Measurements from ENCODE around the gene CPAMD8.

Gene CPAMD8

DNA sequence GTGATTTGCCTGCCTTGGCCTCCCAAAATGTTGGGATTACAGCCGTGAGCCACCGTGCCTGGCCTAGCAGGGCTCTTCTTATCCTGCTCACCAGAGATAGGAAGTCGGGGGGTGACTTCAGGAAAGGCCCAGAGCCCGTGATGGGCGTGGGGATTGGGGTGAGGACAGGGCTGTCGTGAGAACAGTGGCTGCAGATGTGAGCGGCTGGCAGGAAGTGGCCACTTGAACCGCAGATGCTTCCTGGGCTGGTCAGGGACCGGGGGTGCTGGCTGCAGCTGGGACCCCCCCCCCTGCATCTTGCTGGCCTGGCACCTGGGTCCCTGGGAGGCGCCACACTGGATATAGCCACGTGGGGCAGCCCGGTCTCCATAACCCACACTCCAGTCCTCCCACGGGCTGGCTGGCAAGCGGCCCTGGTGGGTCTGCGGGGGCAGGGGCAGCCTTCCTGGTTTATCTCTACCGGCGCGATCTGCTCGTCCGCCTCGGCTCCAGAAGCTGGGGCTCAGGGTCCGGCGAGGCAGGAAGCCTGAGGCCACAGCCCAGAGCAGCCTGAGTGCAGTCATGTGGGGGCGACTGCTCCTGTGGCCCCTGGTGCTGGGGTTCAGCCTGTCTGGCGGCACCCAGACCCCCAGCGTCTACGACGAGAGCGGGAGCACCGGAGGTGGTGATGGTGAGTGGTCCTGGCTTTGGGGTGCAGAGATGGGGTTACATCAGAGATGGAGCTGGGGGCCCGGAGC is 137.8 kb downstream of the CPAMD8 start, which contains the start of gene F2RL3:
Gene F2RL3 (plus strand): TSS at position 371 of the 737 bp plus-strand sequence. CDS start 191 bp downstream, at position 562.
- TF ChIP-seq, protein P1, sequence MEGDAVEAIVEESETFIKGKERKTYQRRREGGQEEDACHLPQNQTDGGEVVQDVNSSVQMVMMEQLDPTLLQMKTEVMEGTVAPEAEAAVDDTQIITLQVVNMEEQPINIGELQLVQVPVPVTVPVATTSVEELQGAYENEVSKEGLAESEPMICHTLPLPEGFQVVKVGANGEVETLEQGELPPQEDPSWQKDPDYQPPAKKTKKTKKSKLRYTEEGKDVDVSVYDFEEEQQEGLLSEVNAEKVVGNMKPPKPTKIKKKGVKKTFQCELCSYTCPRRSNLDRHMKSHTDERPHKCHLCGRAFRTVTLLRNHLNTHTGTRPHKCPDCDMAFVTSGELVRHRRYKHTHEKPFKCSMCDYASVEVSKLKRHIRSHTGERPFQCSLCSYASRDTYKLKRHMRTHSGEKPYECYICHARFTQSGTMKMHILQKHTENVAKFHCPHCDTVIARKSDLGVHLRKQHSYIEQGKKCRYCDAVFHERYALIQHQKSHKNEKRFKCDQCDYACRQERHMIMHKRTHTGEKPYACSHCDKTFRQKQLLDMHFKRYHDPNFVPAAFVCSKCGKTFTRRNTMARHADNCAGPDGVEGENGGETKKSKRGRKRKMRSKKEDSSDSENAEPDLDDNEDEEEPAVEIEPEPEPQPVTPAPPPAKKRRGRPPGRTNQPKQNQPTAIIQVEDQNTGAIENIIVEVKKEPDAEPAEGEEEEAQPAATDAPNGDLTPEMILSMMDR (IDR thresholded peaks at IDR 0.05) = no peak

DNA sequence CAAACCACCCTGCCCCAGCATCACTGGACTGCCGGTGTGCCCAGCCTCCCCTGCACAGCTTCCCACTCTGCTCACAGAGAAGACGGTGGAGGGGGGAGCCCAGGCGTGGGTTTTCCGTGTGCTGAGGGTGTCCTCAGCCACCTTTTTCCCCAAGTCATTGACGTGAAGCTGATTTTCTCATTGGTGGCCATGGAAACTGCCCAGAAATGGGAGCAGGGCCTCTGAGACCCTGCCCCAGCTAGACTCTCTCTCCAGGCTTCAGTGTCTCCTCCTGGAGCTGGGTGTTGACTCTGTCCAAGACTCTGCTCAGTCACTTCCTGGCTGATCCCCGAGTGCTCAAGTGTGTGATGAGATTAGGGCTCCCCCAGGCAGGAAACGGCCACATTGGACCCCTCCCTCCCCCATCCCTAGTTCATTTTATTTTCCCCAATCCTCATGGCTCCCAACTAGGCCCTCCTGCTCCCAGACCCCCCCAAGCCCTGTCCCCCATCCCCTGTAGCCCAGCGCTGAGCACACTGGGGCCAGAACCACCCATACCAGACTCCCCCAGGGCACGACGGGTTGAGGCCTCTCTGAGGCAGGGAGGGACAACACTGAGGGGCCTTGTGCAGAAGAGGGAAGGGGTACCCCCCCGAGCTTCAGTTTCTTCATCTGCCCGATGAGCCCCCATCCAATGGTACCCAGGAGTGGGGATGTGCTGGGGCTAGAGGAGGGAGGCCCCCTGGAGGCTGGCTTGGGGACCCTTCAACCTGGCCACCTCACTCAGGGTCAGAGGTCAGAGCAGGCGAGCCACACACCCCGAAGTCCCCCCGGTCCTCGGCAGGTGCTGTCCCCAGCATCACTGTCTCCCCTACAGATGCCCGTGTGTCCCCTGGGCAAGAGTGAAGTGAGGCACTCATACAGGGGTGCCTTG is 139.0 kb downstream of the CPAMD8 start:
- TF ChIP-seq, protein P1 (IDR thresholded peaks at IDR 0.05) = no peak

DNA sequence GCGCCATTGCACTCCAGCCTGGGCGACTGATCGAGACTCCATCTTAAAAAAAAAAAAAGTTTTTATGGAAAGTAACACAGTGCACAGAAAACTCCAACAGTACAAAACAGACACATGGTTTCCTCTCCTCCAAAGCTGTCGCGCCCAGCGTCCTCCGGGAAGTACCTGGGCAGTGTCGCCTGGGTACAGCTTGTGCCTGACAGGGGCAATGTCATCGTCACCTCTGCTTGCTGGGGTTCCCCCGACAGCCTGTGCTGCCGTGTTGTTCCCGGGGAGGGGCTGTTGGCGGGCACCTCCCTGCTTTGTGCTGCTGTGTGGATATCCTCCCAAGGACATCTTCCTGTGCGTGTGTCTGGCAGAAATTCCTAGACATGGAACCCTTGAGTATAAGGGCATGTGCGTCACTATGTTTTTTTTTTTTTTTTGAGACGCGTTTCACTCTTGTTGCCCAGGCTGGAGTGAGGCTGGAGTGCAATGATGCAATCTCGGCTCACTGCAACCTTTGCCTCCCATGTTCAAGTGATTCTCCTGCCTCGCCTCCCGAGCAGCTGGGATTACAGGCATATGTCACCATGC is 140.2 kb downstream of the CPAMD8 start:
- TF ChIP-seq, protein P1 (IDR thresholded peaks at IDR 0.05) = no peak

DNA sequence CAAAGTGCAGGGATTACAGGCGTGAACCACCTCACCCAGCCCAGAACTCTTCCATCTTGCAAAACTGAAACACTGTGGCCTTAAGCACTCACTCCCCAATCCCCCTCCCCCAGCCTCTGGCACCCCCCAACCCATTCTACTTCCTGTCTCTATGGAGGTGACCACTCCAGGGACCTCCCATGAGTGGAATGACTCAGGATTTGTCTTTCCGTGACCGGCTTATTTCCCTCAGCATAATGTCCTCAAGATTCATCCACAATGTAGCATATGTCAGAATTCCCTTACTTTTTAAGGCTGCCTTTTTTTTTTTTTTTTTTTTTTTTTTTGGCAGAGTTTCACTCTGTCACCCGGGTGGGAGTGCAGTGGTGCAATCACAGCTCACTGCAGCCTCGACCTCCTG is 141.4 kb downstream of the CPAMD8 start:
- TF ChIP-seq, protein P1 (IDR thresholded peaks at IDR 0.05) = no peak

DNA sequence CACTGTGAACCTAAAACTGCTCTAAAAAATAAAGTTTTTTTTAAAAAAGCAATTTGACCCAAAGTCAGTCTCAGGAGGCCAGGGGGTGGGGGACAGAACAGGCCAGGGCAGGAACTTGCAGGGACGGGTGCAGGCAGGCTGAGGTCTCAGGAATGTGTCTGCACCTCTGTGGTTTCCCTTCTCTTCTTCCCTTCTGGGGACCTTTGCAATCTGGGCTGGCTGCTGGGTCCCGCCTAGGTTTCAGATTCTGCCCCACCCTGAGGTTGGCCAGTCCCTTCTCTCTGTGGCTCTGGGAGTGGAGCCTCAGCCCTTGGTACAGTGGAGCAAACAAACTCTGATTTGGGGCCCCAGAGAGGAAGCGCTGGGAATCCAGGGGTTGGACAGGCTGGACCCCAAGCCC is 143.1 kb downstream of the CPAMD8 start:
- TF ChIP-seq, protein P1 (IDR thresholded peaks at IDR 0.05) = no peak

DNA sequence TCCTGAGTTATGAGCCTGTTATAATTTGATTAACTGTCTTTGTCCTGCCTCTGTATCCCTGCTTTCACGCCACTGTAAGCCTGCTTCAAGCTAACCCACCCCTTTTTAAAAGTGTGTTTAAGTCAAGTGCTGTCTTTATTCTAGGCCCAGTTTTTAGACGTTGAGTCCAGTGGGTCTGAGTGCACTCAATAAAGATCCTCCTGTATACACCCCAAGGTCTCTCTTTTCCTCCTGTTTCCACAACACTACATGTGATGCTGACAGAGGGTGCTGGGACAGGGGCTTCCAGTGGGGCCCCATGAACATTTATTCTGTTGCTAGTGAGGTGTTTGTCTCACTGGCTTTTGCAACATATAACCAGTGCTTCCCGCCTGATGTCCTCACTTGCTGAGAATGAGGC is 144.5 kb downstream of the CPAMD8 start:
- TF ChIP-seq, protein P1 (IDR thresholded peaks at IDR 0.05) = no peak

DNA sequence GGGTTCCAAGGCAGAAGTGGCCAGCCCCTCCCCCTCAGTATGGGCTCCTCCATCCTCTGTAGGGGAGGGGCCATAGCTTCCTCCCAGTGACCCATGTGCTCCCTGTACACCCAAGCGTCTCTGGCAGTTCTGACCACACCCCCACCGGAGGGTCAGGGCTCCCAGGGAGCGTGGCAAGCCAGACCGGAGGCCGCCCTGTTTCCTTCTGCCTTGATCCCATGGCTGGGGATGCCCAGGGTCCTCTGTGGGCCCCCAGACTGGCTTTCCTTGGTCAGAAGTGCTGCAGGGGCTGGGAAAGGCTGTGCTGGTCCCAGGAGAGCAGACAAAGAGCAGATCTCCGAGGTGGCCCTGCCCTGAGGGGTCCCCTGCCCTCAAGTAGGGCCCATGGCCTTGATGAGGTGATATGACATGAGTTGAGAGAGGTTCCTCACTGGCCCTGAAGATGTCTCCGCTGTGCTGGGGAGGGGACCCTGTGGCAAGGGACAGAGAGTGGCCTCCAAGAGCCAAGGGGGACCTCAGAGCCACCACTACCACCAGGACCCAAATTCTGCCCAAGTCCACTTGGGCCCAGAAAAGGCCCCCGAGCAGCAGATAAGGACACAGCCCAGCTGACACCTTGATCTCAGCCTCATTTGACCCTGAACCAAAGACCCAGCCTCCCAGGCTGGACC is 145.6 kb downstream of the CPAMD8 start:
- TF ChIP-seq, protein P1 (IDR thresholded peaks at IDR 0.05) = no peak

All from LNCAP (cell line).